WERI-Rb-1 (cell line): ENCODE results near the gene DYNC2H1.

Source experiments
- DNase-seq: peaks from one replicate; pipeline ENCODE4 v3.0.0-alpha.2; 2020
- H3K27ac ChIP-seq: fragments of 250-450 bp; sonication (Bioruptor Pico); 2 replicates; pipeline ENCODE4 v1.5.1; 2020; ENCODE audit warnings: mild to moderate bottlenecking, moderate library complexity
- H3K27me3 ChIP-seq: fragments of 250-450 bp; sonication (Bioruptor Pico); 2 replicates; pipeline ENCODE4 v1.5.1; 2021; ENCODE audit warnings: mild to moderate bottlenecking, low read depth, moderate library complexity; ENCODE audit not compliant: insufficient read depth, severe bottlenecking
- H3K36me3 ChIP-seq: fragments of 250-450 bp; sonication (Bioruptor Pico); 2 replicates; pipeline ENCODE4 v1.5.1; 2020; ENCODE audit warnings: mild to moderate bottlenecking, moderate library complexity
- H3K4me3 ChIP-seq: 2 replicates; pipeline ENCODE4 v1.5.1; 2011; ENCODE audit warnings: low read depth, mild to moderate bottlenecking, control low read depth, low read length
- H3K9me3 ChIP-seq: fragments of 250-450 bp; sonication (Bioruptor Pico); 2 replicates; pipeline ENCODE4 v1.5.1; 2021; ENCODE audit warnings: mild to moderate bottlenecking, moderate library complexity; ENCODE audit not compliant: severe bottlenecking
- TF ChIP-seq, protein P1 (sequence below): IDR thresholded peaks from 2 replicates; pipeline ENCODE4 v1.5.1; 2011; ENCODE audit warnings: low read depth, mild to moderate bottlenecking, control low read depth, inconsistent platforms, low read length

The DYNC2H1 gene

DNA sequence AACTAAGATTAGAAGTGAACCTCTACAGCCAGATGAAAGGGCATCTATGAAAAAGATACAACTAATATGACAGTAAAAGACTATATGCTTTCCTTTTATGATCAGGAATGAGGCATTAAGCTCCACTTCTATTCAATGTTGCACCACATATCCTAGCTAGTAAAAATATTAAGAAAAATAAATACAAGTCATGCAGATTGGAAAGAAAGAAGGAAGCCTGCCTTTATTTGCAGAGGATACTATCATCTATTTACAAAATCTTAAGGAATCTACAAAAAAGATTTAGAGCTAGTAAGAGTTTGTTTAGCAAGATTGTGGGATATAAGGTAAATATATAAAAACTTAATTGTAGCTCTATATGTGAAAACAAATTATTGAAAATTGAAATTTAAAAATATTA is 308.8 kb downstream of the DYNC2H1 start:
- TF ChIP-seq, protein P1, sequence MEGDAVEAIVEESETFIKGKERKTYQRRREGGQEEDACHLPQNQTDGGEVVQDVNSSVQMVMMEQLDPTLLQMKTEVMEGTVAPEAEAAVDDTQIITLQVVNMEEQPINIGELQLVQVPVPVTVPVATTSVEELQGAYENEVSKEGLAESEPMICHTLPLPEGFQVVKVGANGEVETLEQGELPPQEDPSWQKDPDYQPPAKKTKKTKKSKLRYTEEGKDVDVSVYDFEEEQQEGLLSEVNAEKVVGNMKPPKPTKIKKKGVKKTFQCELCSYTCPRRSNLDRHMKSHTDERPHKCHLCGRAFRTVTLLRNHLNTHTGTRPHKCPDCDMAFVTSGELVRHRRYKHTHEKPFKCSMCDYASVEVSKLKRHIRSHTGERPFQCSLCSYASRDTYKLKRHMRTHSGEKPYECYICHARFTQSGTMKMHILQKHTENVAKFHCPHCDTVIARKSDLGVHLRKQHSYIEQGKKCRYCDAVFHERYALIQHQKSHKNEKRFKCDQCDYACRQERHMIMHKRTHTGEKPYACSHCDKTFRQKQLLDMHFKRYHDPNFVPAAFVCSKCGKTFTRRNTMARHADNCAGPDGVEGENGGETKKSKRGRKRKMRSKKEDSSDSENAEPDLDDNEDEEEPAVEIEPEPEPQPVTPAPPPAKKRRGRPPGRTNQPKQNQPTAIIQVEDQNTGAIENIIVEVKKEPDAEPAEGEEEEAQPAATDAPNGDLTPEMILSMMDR, result no peak
- H3K36me3 ChIP-seq, result no peaks in the 10 kb centered on the region
- no peaks in the 10 kb centered on the region for H3K27me3 ChIP-seq
- no peak for DNase-seq
- H3K4me3 ChIP-seq, result no peak overlapping the region
- no peak overlapping the region for H3K27ac ChIP-seq
- H3K9me3 ChIP-seq, result no peaks in the 10 kb centered on the region

- no peak overlapping the region for H3K27ac ChIP-seq
- TF ChIP-seq, protein P1, result no peak
- no peak overlapping the region for H3K4me3 ChIP-seq
- H3K9me3 ChIP-seq, result no peaks in the 10 kb centered on the region
- DNase-seq, result no peak
- H3K27me3 ChIP-seq, result no peaks in the 10 kb centered on the region
- H3K36me3 ChIP-seq, result no peaks in the 10 kb centered on the region
Measured at GRCh38 chr11:103420593-103420992, 311.4 kb downstream of the DYNC2H1 start.

- Histone ChIP-seq H3K36me3 (peaks cover 12% of the 10 kb centered on the region), H3K27ac (no peak overlapping the region), H3K4me3 (no peak overlapping the region), H3K27me3 (no peaks in the 10 kb centered on the region), H3K9me3 (no peaks in the 10 kb centered on the region)
- no peak for DNase-seq
- TF ChIP-seq, protein P1, result no peak
Measured at GRCh38 chr11:103433386-103434072, 324.3 kb downstream of the DYNC2H1 start.

- DNase-seq, result no peak
- Histone ChIP-seq H3K9me3 (no peaks in the 10 kb centered on the region), H3K27me3 (no peaks in the 10 kb centered on the region), H3K27ac (no peak overlapping the region), H3K36me3 (peaks cover 12% of the 10 kb centered on the region), H3K4me3 (no peak overlapping the region)
- TF ChIP-seq, protein P1, result no peak
Measured at GRCh38 chr11:103434073-103434411, 324.8 kb downstream of the DYNC2H1 start.

GRCh38 chr11:103436131-103436770 is 327.0 kb downstream of the DYNC2H1 start:
- Histone ChIP-seq H3K4me3 (no peak overlapping the region), H3K36me3 (peaks cover 10% of the 10 kb centered on the region), H3K9me3 (no peaks in the 10 kb centered on the region), H3K27me3 (no peaks in the 10 kb centered on the region), H3K27ac (no peak overlapping the region)
- no peak for DNase-seq
- TF ChIP-seq, protein P1, result no peak
